Keratinocyte (primary cell): ENCODE results near the gene SIGLEC1. TPM values are rescaled to one million over a fixed set of nuclear protein-coding genes. Genes with fewer than 3 reads are reported as not detected.

Experiments used
- DNase-seq: peaks from one replicate; pipeline ENCODE4 v3.0.0-alpha.2; 2011; ENCODE audit warnings: low read depth, missing footprints, low spot score
- FAIRE-seq: peaks from 2 replicates; lab custom pipeline; 2011; peaks lifted over from hg19 to GRCh38; lab: Jason Lieb, UNC
- H2AFZ ChIP-seq: 2 replicates; pipeline ENCODE4 v1.6.0; 2012; ENCODE audit warnings: low read length, control low read depth, inconsistent platforms; ENCODE audit not compliant: control insufficient read depth
- H3K27ac ChIP-seq: 2 replicates; pipeline ENCODE4 v1.5.1; 2011; ENCODE audit warnings: low read length; ENCODE audit not compliant: control insufficient read depth, insufficient read depth
- H3K27me3 ChIP-seq: 3 replicates; pipeline ENCODE4 v1.6.0; 2011; ENCODE audit warnings: low read length; ENCODE audit not compliant: control insufficient read depth, insufficient read depth; ENCODE audit errors: extremely low read depth
- H3K36me3 ChIP-seq, 2 experiments: 2 replicates in 1 of 2; 3 replicates in 1 of 2; pipeline ENCODE4 v1.5.1; 2011; ENCODE audit warnings: low read length in 2 of 2, mild to moderate bottlenecking in 1 of 2; ENCODE audit not compliant: control insufficient read depth in 2 of 2, insufficient read depth in 2 of 2; ENCODE audit errors: extremely low read depth in 1 of 2
- H3K4me1 ChIP-seq: 3 replicates; pipeline ENCODE4 v1.5.1; 2011; ENCODE audit warnings: low read length; ENCODE audit not compliant: control insufficient read depth, insufficient read depth; ENCODE audit errors: extremely low read depth
- H3K4me2 ChIP-seq: 3 replicates; pipeline ENCODE4 v1.6.0; 2011; ENCODE audit warnings: low read depth, low read length; ENCODE audit not compliant: control insufficient read depth, insufficient read depth; ENCODE audit errors: extremely low read depth
- H3K4me3 ChIP-seq, 3 experiments: fragments of 200-600 bp in 1 of 3; sonication (generic) in 1 of 3; 2 replicates in 2 of 3; 3 replicates in 1 of 3; pipeline ENCODE4 v1.5.1; 2011 to 2016; ENCODE audit warnings: low read length in 3 of 3, mild to moderate bottlenecking in 3 of 3, control low read depth in 2 of 3, inconsistent platforms in 1 of 3, low read depth in 1 of 3, mixed read lengths in 1 of 3, mixed run types in 1 of 3, moderate library complexity in 1 of 3; ENCODE audit not compliant: control insufficient read depth in 2 of 3, insufficient read depth in 2 of 3; ENCODE audit errors: extremely low read depth in 1 of 3
- H3K79me2 ChIP-seq: 2 replicates; pipeline ENCODE4 v1.6.0; 2012; ENCODE audit warnings: low read length; ENCODE audit not compliant: control insufficient read depth, insufficient read depth
- H3K9ac ChIP-seq: 3 replicates; pipeline ENCODE4 v1.6.0; 2011; ENCODE audit warnings: low read length; ENCODE audit not compliant: control insufficient read depth, insufficient read depth; ENCODE audit errors: extremely low read depth
- H3K9me1 ChIP-seq: 3 replicates; pipeline ENCODE4 v1.6.0; 2011; ENCODE audit warnings: low read length; ENCODE audit not compliant: control insufficient read depth, insufficient read depth; ENCODE audit errors: extremely low read depth
- H3K9me3 ChIP-seq: 2 replicates; pipeline ENCODE4 v1.5.1; 2012; ENCODE audit warnings: low read depth, low read length; ENCODE audit not compliant: control insufficient read depth
- H4K20me1 ChIP-seq: 3 replicates; pipeline ENCODE4 v1.6.0; 2011; ENCODE audit warnings: low read length; ENCODE audit not compliant: control insufficient read depth, insufficient read depth; ENCODE audit errors: extremely low read depth
- EZH2 ChIP-seq: IDR thresholded peaks from one replicate; pipeline ENCODE4 v1.6.1; 2012; ENCODE audit warnings: inconsistent platforms, mild to moderate bottlenecking, low read length, moderate library complexity
- dilution Hi-C: fragments of 300-500 bp; cut with MboI; formaldehyde crosslinking; loops from one replicate; pipeline ENCODE4 v1.7.0; 2020; ENCODE audit warnings: low sequenced_read_pairs; ENCODE audit not compliant: extremely low pct_ligation_motif_present
- polyA plus RNA-seq, 5 experiments: library from polyadenylated mRNA; depleted of rRNA in 3 of 5; stranded (reverse) in 3 of 5; stranded (forward) in 1 of 5; unstranded in 1 of 5; fragments of >200 nt; gene quantifications; 1 replicate in 1 of 5; 2 replicates in 3 of 5; 3 replicates in 1 of 5; pipeline versions ENCODE4 v1.2.1 to v1.2.3, GENCODE V29; 2011 to 2012; ENCODE audit warnings: missing spikeins in 2 of 5, low read depth in 1 of 5, low replicate concordance in 1 of 5
- TF ChIP-seq, protein P1 (sequence below), 3 experiments: IDR thresholded peaks in 1 of 3; conservative IDR thresholded peaks in 1 of 3; optimal IDR thresholded peaks in 1 of 3; 2 replicates in 2 of 3; 3 replicates in 1 of 3; pipeline versions ENCODE3 to v1.5.1; 2011; ENCODE audit warnings: low read length in 3 of 3, mild to moderate bottlenecking in 3 of 3, moderate library complexity in 2 of 3, control low read depth in 1 of 3, inconsistent platforms in 1 of 3; ENCODE audit not compliant: insufficient read depth in 2 of 3; ENCODE audit errors: extremely low read depth in 1 of 3

SIGLEC1 gene
- polyA plus RNA-seq, 1 donor (not counting 4 experiments of a cell fraction or from before 2014, with no cell fraction given), result not detected

DNA sequence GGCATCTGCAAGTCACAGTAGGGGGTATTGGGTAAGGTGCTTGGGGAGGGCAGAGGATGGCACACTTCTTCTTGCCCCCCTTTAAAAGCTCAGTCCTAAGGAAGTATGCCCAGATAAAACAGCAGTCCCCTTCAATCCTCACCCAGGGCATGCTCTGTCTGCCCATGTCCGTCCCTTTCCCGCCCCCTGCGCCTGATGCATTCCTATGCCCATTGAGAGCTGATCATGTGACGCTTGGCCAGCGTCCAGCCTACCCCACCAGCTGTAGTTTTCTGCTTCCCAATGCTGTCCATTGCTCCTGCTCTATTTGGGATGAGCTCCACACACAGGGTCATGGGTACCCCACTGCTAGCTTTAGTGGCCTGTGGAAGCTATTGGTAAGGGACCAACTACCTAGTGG, 8.3 kb downstream of the SIGLEC1 start:
- Histone ChIP-seq H2AFZ (no peak overlapping the region), H3K27ac (no peak overlapping the region), H3K4me2 (no peak overlapping the region), H3K79me2 (no peaks in the 10 kb centered on the region), H3K27me3 (peaks cover 4% of the 10 kb centered on the region), H3K4me1 (no peaks in the 10 kb centered on the region), H4K20me1 (no peaks in the 10 kb centered on the region), H3K9me1 (no peaks in the 10 kb centered on the region), H3K36me3 (no peaks in the 10 kb centered on the region), H3K9ac (no peak overlapping the region), H3K9me3 (no peaks in the 10 kb centered on the region), H3K4me3 (no peak overlapping the region)
- no peak for FAIRE-seq
- dilution Hi-C loops, result no loop called here
- TF ChIP-seq, protein P1, sequence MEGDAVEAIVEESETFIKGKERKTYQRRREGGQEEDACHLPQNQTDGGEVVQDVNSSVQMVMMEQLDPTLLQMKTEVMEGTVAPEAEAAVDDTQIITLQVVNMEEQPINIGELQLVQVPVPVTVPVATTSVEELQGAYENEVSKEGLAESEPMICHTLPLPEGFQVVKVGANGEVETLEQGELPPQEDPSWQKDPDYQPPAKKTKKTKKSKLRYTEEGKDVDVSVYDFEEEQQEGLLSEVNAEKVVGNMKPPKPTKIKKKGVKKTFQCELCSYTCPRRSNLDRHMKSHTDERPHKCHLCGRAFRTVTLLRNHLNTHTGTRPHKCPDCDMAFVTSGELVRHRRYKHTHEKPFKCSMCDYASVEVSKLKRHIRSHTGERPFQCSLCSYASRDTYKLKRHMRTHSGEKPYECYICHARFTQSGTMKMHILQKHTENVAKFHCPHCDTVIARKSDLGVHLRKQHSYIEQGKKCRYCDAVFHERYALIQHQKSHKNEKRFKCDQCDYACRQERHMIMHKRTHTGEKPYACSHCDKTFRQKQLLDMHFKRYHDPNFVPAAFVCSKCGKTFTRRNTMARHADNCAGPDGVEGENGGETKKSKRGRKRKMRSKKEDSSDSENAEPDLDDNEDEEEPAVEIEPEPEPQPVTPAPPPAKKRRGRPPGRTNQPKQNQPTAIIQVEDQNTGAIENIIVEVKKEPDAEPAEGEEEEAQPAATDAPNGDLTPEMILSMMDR (optimal IDR thresholded peaks at IDR 0.05 in 1 of 3, IDR thresholded peaks at IDR 0.05 in 1 of 3, conservative IDR thresholded peaks at IDR 0.05 in 1 of 3; ENCODE audit: extremely low read depth in 1 of 3, insufficient read depth in 2 of 3, low read length in 3 of 3), result no peak
- no peak for TF ChIP-seq EZH2
- DNase-seq, result no peak

DNA sequence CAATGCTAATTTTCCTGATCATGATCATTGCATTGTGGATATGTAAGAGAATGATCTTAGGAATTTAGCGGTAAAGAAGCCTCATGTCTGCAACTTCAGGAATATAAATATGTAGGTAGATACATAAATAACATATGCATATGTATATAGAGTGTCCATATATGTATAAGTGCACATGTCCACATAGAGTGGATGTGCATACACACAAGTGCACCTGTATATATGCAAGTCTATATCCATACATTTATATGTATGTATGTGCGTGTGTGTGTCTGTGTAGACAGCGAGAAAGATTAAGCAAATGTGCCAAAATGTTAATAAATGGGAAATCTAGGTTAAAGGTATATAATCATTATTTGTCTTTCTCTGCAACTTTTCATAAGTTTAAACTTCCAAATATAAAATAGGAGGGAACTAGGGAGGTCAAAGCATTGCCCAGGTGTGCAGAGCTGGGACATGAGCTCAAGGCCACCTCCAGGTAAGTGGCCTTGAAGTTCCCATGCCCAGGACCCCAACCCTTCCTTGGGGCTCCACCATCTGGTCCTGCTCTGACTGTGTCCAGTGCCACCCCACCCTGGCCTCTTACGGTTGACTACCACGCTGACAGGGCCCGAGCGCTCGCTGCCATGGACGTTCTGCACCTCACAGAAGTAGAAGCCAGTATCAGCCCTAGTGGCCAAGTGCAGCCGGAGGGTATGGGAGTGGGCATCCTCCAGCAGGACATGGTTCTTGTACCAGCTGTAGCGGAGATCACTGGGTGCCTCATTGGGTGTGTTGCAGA, 9.6 kb downstream of the SIGLEC1 start:
- Histone ChIP-seq H3K4me3 (no peak overlapping the region), H3K36me3 (no peaks in the 10 kb centered on the region), H3K27me3 (peaks cover 4% of the 10 kb centered on the region), H3K9me1 (no peaks in the 10 kb centered on the region), H3K4me1 (no peaks in the 10 kb centered on the region), H3K79me2 (no peaks in the 10 kb centered on the region), H3K9ac (no peak overlapping the region), H2AFZ (no peak overlapping the region), H3K4me2 (no peak overlapping the region), H4K20me1 (no peaks in the 10 kb centered on the region), H3K27ac (no peak overlapping the region), H3K9me3 (no peaks in the 10 kb centered on the region)
- DNase-seq (no peak), FAIRE-seq (no peak)
- TF ChIP-seq, protein P1 (optimal IDR thresholded peaks at IDR 0.05 in 1 of 3, IDR thresholded peaks at IDR 0.05 in 1 of 3, conservative IDR thresholded peaks at IDR 0.05 in 1 of 3; ENCODE audit: extremely low read depth in 1 of 3, insufficient read depth in 2 of 3, low read length in 3 of 3), result no peak
- no peak for TF ChIP-seq EZH2
- dilution Hi-C loops, result no loop called here
